IMR-90 (cell line): ENCODE measurements around the gene MAML3.

Source experiments
- CTCF ChIP-seq: conservative IDR thresholded peaks from 2 replicates; pipeline ENCODE4 v1.5.1; 2012; ENCODE audit warnings: mild to moderate bottlenecking, low read depth, low read length, improper control_type of control experiment
- ELK1 ChIP-seq: fragments of 150-350 bp; IDR thresholded peaks from 2 replicates; pipeline ENCODE4 v1.6.1; 2016; ENCODE audit warnings: low read depth, mild to moderate bottlenecking, low read length, moderate library complexity, borderline replicate concordance
- NFE2L2 ChIP-seq: fragments of 150-350 bp; IDR thresholded peaks from 2 replicates; pipeline ENCODE4 v1.6.1; 2016; ENCODE audit warnings: low read depth, mild to moderate bottlenecking, low read length
- TF ChIP-seq, protein P1 (sequence below): fragments of 150-350 bp; IDR thresholded peaks from 2 replicates; pipeline ENCODE4 v1.6.1; 2017; ENCODE audit warnings: mild to moderate bottlenecking, antibody characterized with exemption, low read length, low read depth

GRCh38 chr4:140031061-140031460 is 122.9 kb downstream of the MAML3 start:
- TF ChIP-seq CTCF (no peak), ELK1 (no peak), NFE2L2 (no peak)
- TF ChIP-seq, protein P1, sequence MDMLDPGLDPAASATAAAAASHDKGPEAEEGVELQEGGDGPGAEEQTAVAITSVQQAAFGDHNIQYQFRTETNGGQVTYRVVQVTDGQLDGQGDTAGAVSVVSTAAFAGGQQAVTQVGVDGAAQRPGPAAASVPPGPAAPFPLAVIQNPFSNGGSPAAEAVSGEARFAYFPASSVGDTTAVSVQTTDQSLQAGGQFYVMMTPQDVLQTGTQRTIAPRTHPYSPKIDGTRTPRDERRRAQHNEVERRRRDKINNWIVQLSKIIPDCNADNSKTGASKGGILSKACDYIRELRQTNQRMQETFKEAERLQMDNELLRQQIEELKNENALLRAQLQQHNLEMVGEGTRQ, result no peak
